GM21360 (cell line): ENCODE data around the gene LAMC2.
"Not testable (repeated sequence)": the region's sequence is repeated elsewhere in the genome, so short reads cannot be mapped to it uniquely, and the experiment has no call there.

Source experiments
- ATAC-seq: cut with Tn5 transposase; IDR thresholded peaks from one replicate; pipeline ENCODE4 v1.9.1; 2021; ENCODE audit warnings: mild to moderate bottlenecking, moderate library complexity; ENCODE audit not compliant: unreplicated experiment

Gene LAMC2

DNA sequence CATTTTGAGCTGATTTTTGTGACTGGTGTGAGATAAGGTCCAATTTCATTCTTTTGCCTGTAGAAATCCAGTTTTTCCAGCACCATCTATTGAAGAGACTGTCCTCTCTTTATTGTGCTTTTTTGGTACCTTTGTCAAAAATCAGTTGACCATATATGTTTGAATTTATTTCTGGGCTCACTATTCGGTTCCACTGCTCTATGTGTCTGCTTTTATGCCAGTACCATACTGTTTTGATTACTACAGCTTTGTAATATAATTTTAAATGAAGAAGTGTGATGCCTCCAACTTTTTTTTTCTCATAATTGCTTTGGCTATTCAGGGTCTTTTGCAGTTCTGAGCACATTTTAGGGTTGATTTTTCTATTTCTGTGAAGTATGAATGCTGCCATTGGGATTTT, 69.0 kb downstream of the LAMC2 start:
- ATAC-seq, result no peak

DNA sequence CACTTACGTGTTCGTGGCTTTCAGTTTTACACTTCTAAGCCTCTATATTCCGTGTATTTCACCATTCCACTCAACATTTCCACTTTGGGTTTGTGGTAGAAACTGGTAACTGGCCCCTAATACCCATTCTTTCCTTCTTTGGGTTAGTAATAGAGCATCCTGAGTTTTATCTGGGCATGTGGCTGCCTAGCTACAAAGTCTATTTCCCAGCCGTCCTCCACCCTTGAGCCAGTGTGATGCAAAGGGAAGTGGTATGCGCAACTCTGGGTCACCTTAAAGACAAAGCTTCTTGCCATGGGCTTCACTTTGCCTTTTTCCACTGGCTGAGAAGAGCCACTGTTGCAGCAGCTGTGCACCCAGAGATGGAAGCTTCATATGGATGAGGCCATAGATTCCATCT, 73.9 kb downstream of the LAMC2 start:
- no peak for ATAC-seq

DNA sequence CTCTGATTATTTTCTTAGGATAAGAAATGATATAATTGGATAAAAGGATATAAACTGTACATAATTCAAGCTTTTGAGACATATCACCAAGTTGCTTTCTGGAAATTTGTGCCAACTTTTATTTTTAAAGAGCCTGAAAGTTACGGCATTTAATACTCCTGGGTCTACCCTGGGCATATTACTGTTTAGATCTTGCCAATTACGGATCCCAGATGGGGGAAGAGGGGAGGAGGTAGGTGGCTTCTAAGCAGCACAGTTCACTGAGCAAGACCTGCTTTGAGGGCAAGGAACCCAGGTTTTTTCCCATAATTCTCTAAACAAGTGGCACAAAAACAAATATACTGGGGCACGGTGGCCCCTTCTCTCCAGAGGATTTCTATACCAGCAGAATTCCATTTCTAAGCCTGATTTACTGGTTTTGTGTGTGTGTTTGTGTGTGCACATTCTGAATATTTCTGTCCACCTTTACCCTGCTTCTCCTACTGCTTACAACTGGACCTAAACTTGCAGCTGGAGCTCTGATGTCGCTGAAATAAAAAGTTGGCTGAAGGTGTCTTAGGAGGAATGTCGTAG, 76.7 kb downstream of the LAMC2 start:
- no peak for ATAC-seq

DNA sequence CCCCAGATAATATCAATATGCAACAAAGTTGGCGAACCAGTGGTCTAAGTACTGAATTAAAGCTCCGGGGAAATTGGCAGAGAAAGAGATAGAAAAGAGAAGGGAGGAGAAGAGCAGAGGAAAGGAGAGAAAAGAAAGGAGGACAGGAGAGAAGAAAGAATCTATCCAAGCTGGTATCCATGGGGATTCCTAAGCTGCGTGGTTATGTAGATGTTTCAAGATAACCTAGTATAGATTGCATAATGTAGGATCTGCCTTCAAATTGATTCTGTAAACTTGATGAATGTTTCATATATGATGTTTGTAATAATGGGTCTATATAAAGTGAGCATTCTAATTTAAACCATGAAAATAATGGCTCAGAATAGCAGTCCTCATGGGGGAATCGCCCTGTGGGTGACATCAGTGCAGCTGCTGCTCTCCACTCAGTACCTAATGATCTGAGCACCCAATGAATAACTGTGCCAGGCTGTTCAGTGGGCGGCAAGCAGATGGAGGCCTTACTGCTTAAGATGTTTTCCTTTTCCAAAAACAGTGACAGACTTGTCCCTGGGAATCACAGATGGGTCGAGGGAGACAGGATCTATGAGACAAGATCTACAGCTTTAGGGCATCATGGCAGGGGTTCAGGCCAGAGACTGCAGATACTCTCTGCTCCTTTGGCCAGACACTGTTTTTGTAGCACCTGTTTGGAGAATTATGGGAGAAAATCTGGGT, 78.0 kb downstream of the LAMC2 start:
- no peak for ATAC-seq

DNA sequence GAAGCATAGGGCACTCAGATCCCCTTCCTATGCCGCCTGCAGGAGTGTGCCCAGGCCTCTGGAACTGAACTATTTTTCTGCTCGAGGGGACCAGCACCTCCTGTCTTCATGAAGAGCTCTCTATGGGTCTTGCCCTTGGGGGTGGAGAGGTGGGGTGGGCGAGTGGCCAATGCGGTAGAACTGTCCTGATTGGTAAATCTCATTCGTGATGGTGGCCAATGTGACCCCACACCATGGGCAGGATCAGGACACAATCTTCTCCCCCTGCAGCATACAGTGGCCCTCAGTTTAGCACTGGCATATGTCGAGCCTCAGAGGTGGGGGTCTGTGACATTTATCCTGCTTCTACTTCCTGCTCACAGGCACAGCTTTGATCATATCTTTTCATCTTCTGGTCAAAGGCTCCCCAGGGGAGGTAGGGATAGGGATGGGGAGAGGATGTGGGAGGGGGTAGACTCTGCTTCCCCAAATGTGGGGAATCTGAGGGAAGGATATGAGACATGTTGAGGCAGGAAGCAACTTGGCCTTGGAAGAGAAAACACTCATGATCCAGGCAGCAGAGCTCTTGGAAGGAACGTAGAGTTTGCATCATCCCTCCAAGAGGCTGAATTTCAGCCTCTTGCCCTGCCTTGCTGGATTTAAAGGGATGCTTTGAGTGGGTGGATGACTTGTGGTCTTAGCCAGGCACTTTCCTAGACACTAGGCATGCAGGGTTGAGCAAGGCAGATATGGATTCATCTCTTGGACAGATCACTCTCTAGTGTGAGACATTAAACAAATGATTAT, 81.8 kb downstream of the LAMC2 start:
- no peak for ATAC-seq

DNA sequence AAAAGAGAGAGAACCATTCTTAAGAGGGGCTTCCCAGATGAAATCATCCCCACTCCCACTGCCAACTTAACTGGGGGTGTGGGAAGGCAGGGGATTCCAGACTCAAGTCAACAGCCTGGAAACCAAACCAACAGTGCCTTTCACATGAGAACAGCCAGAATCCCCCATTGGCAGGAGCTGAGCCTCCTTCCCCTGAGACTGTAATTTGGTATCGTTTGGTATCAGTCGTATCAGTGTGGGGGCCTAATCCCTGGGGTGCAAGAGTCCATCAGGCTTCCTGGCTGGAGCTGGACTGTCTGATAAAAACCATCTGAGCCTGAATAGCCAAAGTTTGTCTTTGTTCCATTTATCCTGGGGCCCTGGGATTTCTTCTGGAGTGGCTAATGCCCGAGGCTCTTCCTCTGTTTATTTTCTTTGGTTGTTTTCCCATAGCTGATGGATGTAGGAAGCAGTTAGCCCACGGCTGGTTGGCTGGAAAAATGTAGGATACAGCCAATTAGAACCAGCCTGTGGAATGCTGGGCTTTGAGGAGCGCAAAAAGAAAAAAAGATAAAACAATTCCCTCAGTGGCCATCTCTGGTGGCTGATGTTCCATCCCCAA, 84.6 kb downstream of the LAMC2 start:
- no peak for ATAC-seq

DNA sequence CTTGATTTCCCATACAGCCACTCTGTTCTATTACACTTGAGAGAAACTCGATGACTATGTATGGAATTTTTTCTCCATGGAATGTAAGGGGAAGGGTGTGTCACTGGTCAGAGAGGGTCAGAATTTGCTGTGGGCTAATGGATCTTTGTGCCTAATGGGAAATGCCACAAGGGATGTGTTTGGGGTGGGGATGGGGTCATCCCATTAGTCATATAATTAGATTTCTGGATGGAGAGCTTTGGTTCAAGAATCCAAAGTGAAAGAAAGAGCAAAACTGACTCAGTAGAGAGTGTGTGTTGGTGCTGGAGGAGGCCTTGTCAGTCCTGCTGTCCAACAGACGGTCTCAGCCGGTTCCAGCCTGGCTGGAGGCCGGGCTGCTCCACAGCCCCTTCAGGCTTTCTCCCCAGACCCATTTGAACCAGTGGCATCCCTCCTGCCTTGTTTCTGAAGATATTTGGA, 86.4 kb downstream of the LAMC2 start:
- ATAC-seq, result no peak

DNA sequence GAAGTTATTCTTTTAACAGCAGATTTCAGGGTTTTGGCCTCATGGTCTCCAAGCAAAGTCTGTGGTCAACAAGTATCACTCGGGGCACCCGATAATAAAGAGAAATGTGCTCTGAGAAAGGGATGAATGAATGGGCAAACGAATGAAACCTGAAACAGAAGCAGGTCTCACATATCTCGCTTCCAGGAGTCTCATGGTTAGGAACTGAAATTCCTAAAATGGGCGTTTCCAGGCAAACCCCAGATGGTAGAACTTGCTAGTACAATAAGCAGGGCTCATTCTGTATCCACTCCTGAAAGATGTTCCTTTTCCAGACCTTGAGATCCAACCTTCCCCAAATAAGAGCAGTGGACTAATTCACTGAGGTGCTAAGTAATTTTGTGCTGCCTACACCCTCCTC, 87.2 kb downstream of the LAMC2 start:
- ATAC-seq, result no peak

DNA sequence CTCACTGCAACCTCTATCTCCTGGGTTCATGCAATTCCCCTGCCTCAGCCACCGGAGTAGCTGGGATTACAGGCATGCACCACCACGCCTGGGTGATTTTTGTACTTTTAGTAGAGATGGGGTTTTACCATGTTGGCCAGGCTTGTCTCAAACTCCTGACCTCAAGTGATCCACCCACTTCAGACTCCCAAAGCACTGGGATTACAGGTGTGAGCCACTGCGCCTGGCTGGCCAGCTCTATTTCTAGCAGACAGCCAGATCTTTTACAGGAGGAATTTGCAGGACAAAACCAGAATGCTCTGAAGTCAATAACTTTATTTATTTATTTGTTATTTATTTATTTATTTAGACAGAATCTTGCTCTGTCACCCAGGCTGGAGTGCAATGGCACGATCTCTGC, 87.9 kb downstream of the LAMC2 start:
- not testable (repeated sequence) for ATAC-seq

DNA sequence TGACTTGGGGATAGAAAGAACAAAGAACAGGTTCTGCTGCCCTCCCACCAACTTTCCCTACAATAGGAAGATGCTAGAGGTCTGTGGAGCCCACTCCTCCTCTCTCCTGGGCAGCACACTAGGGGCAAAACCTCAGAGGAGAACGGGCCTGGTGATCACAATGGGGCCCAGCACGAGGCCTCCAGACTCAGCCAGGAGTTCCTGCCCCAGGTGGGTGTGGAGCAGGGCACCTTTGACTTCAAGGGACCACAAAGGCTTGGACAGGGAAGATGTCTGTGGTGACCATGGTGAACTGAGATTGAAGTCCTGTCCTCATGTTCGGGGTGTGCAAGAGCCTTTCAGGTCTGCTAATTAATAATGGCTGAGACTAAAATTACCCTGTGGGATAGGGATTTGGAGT, 88.8 kb downstream of the LAMC2 start:
- ATAC-seq, result no peak

DNA sequence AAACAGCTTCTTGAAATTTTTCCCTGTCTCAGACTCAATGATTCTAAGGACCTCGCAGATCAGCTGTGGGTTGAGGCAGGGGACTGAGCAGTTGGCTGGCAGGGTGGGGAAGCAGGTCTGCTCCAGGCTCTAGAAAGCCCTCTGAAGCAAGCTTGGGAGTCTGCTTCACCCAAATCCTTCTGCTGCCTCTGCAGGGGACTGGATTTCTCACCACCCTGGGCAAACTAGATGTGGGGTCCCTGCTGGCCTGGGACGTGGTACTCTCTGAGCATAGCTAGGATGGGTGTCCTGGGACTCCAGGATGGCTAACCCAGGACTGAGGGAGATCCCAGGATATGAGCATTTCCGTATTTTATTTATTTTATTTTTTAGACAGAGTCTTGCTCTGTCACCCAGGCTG, 89.3 kb downstream of the LAMC2 start:
- no peak for ATAC-seq

DNA sequence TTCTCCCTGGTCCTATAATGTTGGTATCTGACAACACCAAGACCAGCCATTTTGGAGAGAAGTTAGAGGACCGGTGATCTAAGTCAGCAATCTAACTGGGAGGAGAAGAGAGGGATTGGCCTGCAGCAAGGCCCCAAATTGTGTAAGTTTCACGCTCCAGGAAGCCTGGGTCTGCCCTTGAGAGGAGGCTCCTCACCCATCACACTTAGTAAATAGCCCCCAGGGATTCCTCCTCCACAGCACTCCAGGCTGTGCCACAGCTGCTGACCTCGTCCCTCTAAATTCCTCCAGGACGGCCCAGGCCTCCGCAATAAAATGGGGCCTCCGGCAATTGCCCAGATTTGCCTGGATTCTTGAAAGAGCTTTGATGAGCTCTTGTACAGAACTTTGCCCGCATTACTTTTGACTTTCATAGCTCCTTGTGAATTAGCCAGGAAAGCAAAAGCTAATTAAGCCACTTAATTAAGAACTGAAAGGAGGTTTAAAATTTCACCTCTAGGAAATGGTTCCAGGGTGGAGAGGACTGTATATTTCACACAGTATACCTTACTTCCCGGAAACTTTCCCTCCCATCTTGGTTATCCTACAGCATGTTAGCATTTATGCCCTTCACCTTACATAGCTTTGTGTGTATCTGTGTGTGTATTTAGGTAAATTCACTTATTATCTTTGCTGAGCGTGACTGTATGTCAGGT, 90.5 kb downstream of the LAMC2 start:
- ATAC-seq, result no peak

DNA sequence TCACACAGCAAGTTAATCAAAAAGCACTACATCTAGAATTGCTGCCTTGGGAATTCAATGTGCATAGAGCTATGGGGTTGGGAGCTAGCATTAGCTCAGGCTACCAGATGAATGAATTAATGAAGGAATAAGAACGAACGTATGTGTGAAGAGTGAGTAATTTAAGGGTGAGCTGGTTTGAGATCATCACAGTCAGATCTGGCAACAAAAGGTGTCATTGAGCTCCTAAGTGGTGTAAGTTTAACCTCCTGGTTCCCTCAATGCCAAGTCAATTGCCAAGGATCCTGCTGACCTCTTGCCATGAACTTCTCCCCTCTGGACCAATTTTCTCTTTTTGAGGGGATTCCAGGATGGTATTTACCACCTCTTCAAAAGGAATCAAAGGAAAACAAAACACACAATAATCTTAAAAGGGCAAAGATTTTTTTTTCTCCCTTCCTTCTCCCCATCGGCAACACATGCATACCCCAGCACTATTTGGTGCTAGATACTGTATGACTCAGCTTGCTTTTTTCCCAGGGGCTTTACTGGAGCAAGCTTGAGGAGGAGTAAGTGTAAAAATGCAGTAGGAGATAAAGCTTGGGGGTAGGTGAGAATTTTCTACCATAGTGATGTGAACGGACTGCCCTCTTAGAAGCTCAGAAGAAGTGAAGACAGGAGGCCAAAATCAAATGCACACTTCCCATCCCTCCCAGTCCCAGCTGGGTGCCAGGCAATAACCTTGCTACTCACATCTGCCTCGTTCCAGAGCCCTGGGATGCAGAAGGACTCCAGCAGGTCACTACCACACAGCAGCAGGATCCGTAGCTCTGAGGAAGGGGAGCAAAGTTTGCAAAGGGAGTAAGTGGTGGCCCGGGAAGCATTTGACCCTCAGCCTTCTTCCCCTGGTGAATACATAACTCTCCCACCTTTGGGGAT, 92.0 kb downstream of the LAMC2 start:
- ATAC-seq, result no peak

DNA sequence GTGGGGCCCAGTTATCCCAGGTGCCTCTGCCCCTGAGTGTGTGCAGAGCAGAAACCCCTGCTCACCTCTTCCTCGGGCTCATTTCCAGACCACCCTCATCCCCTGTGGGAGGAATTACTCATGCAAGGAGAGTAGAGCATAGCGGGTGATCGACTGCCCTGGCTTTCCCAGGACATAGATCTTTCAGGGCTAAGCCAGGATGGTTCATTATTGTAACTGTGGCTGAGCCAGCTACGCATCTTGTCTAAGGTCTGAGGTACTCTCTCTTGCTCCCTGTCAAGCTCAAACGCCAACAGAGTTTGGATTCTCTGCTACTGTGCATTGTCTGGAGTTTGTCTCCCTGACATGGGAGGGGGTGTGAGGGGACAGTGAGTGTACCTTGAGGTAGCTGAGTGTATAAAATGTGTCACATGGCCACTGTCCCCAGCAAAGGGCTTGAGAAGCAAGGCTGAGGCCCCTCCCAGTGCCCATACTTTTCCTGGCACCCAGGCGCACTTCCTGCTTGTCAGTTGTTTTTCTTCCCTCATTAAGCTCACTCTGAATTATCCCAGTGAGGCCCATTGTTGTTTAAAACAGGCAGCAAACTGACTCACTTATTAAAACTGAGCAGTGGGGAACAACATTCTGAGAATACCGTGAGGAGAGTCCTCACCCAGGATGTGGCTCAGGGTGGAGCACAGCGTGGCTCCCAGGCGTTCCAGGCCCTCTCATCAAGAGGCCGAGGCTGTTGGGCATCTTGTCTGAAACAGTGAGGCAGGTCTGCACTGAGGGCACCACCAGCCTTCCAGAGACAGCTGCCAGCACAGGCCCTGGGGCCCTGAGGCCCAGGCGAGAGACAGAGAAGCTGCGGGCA, 92.9 kb downstream of the LAMC2 start:
- no peak for ATAC-seq

DNA sequence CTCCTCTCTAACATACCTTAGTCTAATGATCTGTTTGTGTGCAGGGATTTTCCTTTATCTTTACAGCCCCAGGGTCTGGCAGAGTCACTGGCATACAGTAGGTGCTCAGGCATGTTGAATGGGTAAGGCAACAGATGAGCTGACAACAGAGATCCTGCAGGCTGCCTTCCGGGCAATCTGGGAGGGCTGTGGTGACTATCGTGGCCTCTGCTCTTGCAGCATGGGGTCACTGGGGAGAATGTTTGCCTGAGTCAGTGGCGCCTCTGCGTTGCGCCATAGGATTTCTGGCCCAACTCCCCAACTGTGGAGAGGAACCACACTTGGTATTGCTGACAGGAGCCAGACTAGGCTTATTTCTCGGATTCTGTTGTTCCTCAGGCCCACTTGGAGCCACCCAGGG, 93.8 kb downstream of the LAMC2 start:
- no peak for ATAC-seq

DNA sequence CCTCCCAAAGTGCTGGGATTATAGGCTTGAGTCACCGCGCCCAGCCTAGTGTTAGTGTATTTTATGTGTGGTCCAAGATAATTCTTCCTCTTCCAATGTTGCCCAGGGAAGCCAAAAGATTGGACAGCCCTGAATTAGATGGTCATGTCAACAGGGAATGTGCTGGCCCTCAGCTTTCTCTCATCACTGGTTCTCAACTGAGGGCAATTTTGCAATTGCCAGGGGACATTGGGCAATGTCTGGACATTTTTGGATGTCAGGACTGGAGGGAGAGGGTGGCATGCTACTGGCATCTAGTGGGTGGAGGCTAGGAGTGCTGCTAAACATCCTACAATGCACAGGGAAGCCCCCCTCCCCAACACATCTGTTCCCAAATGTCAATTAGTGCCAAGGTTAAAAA, 95.0 kb downstream of the LAMC2 start:
- ATAC-seq, result no peak

DNA sequence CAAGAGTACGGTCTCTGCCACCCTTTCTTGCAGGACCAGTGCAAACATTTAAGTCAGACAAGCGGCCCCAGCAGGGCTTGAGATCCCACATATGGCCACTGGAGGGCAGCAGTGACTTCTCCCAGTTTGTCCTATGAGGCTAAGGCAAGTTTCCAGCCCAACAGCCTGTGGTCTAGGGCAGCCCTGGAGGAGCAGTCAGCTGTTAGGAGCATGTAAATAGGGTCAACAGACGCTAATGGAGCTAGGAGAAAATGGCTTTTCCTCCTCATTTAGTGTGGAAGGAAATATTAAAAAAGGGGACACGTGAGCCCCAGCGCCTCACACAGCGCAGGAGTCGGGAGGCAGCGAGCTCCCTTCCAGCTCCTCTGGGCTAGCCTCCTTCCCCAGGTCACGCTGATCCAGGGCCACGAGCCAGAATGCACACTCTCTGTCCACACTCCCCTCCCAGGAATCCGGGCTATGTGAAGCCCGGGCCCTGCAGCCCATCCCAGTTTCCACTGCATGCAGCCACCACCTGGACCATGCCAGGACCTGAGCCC, 95.6 kb downstream of the LAMC2 start:
- peak; percentile 73 for ATAC-seq

DNA sequence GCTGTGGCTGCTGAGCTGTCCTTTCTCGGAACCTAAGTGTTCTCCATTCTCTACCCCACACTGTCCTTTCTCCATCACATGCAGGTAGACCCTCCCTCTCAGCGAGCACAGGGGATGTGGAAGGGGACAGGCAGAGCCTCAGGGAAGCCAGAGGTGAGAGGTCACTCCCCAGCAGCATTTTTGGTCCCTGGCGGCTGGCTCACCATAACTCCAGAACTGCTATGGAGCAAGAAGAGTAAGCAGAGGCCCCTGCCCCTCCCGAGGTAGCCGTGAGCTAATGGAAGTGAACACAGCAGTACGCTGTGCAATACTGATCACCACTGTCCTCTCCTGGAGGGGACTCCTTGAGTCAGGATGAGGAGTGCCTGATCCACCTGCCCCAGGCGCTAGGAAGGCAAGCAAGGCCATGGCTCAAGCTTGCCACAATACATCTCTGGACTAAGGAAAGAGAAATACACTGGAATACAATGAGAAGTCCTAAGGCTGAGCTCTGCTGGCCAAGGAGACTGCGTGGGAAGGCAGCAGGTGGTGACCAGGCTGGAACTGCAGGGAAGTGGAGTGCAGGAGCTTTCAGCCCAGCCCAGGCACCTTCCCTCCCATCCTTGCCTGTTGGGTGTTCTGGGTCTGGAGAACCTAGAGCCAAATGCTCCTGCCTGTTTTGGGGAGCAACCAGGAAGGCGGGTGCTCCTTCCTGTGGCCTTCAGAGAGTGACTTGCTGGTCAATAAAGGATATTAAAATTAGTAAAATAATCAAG, 96.2 kb downstream of the LAMC2 start:
- no peak for ATAC-seq
